SH-SY5Y (cell line): ENCODE results near the gene GJB2.

Experiments
- GATA2 ChIP-seq: IDR thresholded peaks from 2 replicates; pipeline ENCODE4 v1.6.1; 2011; ENCODE audit warnings: mild to moderate bottlenecking, low read depth, low read length
- GATA3 ChIP-seq: IDR thresholded peaks from 2 replicates; pipeline ENCODE4 v1.6.1; 2011; ENCODE audit warnings: low read depth, mild to moderate bottlenecking, low read length, moderate library complexity

Gene GJB2

GRCh38 chr13:20185366-20186056 is 7.2 kb downstream of the GJB2 start:
- no peak for TF ChIP-seq GATA2

DNA sequence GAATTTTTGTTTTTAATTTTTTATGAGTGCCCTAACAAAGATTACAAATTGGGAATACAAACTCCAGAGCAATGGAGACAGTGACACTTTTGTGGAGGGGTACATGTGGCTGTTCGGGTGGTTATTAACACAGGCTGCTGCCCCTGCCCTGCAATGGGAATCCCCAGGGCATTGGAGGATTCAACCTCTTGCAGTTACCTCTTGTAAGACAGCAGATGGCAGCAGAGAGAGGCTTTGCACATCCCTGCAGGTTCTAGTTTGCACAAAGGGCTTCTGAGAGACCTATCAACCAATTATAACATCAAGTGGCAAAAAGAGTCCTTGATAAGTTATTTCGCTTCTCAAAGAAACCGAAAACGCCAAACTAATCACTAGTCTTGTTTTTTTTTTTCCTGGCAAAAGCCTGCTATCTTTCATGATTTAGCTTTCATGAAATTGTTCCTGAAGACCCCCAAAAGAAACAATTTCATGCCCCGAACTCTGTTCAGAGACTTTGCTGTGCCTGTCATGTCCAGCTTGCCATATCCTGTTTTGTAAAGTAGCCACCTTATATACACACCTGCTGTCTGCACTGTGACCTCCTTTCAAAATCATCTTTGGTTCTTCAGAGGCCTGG is 10.4 kb downstream of the GJB2 start:
- TF ChIP-seq GATA3 (no peak), GATA2 (no peak)

GRCh38 chr13:20181188-20181587 is 11.6 kb downstream of the GJB2 start:
- TF ChIP-seq GATA2 = no peak
- no peak for TF ChIP-seq GATA3

DNA sequence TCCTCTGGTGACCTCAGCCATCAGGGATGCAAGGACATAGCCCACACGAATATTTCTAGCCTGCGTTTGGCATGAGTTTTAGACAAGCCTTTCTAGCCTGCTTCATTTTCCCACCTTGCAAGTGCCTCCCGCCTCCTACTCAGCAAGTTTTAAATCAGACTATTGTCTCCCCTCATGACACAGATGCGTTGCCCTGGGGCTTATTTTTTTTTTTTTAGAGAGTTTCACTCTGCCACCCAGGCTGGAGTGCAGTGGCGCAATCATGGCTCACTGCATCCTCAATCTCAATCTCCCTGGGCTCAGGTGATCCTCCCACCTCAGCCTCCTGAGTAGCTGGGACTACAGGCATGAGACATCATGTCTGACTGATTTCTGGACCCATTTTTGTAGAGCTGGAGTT is 14.6 kb downstream of the GJB2 start:
- no peak for TF ChIP-seq GATA2
- no peak for TF ChIP-seq GATA3

GRCh38 chr13:20177049-20177831 is 15.5 kb downstream of the GJB2 start:
- TF ChIP-seq GATA2 = no peak
- TF ChIP-seq GATA3 = no peak

- no peak for TF ChIP-seq GATA2
- TF ChIP-seq GATA3 = no peak
Measured at GRCh38 chr13:20175907-20176652, 16.7 kb downstream of the GJB2 start.

DNA sequence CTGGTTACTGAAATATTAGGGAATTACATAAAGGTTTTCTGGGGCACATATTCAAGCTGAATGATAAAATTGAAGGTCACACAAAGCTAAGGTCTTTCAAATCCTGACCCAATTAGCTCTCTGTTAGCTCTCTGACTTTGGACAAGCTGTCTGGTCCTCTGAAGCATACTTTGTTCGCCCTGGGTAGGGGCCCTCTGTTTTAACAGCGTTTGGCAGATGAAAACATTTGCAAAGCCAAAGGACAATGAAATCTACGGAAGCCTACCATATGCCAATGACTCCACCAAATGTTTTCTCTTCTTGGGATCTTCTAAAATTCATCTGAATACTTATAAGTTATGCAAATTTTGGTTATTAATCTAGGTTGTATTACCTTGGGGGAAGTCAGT is 17.3 kb downstream of the GJB2 start:
- TF ChIP-seq GATA3 (no peak), GATA2 (no peak)

DNA sequence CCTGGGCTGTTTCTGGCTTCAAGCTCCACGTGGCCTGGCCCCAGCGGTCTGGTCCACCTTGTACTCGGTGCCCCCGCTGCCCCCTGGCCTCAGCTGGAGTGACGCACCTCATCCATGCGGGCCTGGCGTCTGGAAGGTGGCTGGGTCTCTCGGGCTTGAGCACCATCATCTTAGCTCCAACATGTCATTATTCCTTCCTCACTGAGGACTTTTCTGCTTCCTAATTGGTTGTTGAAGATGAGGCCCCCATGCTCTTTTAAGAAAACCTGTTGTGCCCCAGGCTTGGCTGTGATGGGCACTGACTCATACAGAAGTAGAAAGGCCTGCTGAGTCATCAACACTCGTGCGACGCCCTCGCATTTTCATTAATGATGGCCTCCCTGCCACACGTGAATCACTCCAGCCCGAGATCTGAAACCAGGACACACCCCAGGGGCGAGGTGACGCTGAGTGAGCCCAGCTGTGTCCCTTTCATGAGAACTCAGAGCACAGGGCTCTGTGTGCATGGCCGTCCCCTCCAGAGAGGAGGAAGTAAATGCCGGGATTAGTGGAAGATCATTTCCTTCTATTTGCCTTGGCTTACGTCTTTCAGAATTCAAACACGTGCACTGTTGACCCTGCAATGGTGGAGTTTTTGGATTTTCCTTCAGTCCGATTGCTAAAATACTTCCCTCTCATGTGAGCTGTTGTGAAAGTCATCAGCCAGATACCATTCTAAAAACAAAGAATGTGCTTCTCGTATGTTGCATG is 17.9 kb downstream of the GJB2 start:
- TF ChIP-seq GATA3 (no peak), GATA2 (no peak)

DNA sequence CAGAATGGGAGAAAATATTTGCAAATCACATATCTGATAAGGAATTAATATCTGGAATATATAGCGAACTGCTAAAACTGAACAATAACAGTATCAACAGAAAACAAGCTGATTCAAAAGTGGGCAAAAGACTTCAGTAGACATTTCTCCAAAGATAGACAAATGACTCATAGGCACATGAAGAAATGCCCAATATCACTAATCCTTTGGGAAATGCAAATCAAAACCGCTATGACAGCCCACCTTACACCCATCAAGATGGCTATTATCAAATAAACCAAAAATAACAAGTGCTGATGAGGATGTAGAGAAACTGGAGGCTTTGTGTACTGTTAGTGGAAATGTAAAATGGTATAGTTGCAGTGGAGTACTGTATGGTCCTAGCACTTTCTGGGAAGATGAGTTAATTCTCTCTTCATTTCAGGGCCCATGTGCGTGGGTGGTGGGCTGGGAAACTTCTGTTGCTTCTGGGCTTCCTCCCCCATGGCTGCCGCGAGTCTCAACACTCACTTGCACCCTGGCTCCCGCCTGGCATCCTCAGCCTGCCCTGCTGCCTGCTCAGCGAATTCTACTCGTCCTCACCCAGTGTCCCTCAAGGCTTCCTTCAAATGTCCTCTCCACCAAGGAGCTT is 19.5 kb downstream of the GJB2 start:
- TF ChIP-seq GATA2 (no peak), GATA3 (no peak)

GRCh38 chr13:20171364-20171763 is 21.4 kb downstream of the GJB2 start:
- TF ChIP-seq GATA2 = no peak

DNA sequence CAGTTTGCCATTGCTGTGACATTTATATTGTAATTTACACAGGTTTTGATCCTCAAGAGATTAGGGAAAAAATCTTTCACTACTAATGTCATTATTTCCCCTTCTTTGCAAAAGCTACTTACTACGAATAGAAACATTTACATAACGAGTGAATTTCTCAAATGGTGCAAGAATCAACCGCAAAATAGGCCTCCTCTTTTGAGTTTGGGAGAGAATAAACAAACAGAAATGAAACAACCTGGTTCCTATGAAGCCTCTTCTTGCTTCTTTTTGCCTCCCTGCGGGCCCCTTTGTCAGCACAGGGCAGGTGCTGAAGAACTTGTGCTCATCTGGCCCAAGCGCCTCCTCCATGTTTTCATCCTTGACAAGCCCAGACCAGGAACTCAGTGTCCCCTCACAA is 21.8 kb downstream of the GJB2 start:
- TF ChIP-seq GATA3 = no peak
- no peak for TF ChIP-seq GATA2

DNA sequence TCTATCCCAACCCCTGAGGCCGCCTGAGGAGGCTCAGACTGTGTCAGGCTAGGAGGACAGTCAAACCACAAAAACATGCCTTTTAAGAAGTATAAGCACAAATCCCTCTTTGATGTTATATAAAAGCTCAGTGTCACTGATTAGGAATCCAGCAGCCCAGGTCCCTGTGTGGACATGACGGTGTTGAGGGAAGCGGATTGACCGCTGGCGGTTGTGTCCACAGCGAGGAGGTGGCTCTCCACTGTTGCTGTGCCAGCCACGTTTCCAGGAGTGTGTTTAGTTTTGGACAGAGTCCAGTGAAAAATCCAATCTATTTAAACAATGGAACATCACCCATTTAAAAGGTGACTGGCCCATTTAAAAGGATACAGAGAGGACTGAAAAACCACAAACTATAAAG is 24.3 kb downstream of the GJB2 start:
- TF ChIP-seq GATA2 (no peak), GATA3 (no peak)

DNA sequence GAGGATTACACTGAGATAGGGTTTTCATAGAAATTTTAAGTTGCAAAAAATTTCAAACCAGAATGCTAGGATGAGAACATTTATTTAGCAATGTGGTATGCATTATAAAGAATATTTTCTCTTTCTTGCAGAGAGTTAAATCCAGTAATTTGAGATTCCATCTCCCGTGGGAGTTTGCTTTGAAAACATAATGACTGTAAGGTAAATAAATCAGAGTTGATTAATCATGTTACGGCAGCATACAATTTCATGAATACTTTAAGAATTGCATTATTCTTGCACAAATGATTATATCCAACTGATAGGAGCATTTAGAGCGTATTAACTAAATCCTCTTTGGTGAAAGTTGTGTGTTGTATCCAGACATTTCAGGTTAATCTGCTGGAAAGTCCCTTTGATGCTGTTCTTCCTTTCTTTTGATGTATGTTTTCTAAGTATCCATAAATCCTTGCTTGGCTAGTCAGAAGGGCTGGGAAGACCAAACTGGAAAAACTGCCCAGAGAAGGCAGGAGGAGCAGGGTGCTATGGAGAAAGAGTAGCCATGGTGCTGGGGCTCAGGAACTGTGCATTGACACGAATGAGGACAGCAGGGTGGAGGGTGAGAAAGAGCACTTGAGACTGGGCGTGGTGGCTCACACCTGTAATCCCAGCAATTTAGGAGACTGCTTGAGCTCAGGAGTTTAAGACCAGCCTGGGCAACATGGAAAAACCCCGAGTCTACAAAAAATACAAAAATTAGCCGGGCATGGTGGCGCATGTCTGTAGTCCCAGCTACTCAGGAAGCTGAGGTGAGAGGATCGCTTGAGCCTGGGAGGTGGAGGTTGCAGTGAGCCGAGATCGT is 27.1 kb downstream of the GJB2 start:
- TF ChIP-seq GATA3 (no peak), GATA2 (no peak)

DNA sequence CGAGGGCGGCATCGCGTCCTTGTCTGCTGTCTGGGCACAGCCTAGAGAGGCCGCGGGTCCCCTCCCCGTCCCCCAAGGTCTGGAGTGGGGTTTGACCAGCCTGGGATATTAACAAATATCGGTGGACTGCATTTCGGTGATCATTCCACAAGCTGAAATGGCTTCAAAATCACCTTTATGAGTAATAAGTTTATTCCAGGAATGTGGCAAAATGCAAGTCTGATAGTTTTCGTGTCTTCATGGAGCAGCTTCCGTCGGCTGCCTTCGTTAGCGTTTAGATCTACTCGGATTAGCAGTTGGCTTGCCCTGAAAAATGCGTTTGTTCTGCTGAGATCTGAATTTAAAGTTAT is 30.8 kb downstream of the GJB2 start:
- TF ChIP-seq GATA3 (no peak), GATA2 (no peak)
